ENCODE results near the gene NAALADL2.

The NAALADL2 gene

DNA sequence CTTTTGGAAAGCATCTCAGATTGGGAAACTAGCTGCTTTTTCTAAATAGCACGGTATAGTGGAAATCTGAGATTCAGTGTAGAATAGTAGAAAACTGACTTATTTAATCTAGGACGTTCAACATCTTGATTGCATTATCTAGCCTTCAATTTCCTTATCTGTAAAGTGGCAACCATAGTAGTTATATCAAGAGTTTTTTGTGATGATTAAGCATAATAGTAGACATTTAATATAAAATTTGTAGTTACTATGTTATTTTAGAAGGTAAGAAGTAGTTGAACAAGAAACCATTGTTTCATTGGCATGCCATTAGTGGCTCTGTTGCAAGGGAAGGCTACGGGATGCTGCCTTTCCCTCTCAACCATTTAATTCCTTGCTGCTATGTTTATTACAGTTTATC, 367.3 kb downstream of the NAALADL2 start:
- Mint-ChIP-seq H3K36me3 (ENCODE audit: low read depth) (no peaks in the 10 kb centered on the region), H3K4me3 (no peak overlapping the region), H3K9me3 (no peaks in the 10 kb centered on the region), H3K27me3 (ENCODE audit: low read depth) (peaks cover 3% of the 10 kb centered on the region), H3K27ac (no peak overlapping the region), H3K4me1 (no peaks in the 10 kb centered on the region)
- TF ChIP-seq, protein P1, sequence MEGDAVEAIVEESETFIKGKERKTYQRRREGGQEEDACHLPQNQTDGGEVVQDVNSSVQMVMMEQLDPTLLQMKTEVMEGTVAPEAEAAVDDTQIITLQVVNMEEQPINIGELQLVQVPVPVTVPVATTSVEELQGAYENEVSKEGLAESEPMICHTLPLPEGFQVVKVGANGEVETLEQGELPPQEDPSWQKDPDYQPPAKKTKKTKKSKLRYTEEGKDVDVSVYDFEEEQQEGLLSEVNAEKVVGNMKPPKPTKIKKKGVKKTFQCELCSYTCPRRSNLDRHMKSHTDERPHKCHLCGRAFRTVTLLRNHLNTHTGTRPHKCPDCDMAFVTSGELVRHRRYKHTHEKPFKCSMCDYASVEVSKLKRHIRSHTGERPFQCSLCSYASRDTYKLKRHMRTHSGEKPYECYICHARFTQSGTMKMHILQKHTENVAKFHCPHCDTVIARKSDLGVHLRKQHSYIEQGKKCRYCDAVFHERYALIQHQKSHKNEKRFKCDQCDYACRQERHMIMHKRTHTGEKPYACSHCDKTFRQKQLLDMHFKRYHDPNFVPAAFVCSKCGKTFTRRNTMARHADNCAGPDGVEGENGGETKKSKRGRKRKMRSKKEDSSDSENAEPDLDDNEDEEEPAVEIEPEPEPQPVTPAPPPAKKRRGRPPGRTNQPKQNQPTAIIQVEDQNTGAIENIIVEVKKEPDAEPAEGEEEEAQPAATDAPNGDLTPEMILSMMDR (IDR thresholded peaks at IDR 0.05; ENCODE audit: unreplicated experiment in 3 of 3): no peak

DNA sequence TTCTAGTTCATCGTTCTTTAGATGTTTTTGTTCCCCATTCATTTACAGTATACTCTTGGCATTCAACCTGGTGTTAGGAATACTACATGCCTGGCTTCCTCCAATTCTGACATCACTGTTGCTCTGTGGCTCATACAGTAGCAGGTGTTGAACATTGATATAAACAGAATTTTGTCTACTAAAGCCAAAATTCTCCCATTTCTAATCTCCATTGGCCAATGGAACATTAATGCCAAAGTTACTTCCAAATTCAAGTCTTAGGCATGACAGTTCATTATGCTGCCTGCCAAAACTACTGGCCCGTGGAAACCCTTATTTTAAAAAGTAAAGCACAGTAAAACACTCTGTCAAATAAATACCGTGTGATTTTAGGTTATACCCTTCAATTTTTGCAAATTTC, 368.0 kb downstream of the NAALADL2 start:
- Mint-ChIP-seq H3K4me1 (no peaks in the 10 kb centered on the region), H3K4me3 (no peak overlapping the region), H3K9me3 (no peaks in the 10 kb centered on the region), H3K36me3 (ENCODE audit: low read depth) (no peaks in the 10 kb centered on the region), H3K27me3 (ENCODE audit: low read depth) (peaks cover 3% of the 10 kb centered on the region), H3K27ac (no peak overlapping the region)
- TF ChIP-seq, protein P1 (IDR thresholded peaks at IDR 0.05; ENCODE audit: unreplicated experiment in 3 of 3): no peak

DNA sequence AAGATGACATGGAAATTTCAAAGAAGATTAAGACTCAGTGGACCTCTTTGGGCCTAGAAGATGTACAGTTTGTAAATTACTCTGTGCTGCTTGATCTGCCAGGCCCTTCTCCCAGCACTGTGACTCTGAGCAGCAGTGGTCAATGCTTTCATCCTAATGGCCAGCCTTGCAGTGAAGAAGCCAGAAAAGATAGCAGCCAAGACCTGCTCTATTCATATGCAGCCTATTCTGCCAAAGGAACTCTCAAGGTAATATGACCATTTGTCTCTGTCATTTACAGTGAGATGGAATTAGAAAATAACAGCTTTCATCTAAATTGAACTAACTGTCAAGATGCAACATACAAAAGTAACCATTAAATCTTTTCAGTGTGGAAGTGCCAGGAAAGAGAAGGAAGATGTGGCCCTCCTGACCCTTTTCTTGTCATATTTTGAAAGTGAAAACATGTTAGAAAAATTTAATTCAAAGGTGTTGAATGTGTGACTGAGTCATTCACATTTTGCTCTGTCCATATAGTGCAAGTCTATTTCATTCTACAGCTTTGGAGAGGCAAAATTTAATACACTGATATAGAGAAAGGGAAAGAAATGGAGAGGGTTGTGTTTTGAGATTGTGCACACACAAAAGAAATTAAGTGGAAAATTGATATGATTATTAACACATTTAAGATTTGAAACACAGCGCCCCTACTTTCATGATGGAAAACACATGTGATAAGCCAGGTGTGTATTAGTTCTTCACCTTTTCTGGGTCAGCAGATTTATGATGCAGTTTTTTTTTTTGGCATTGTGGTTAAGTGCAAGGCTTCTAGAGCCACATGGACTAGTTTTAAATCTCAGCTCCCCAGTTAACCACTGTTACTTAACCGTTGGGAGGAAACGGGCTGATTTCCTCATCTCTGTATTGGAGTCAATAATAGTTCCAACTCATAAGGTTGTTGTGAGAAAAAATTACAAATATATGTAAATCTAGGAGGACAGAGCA, 375.1 kb downstream of the NAALADL2 start:
- Mint-ChIP-seq H3K36me3 (ENCODE audit: low read depth) (no peaks in the 10 kb centered on the region), H3K4me1 (no peaks in the 10 kb centered on the region), H3K4me3 (no peak overlapping the region), H3K27me3 (ENCODE audit: low read depth) (no peaks in the 10 kb centered on the region), H3K9me3 (no peaks in the 10 kb centered on the region), H3K27ac (no peak overlapping the region)
- TF ChIP-seq, protein P1 (IDR thresholded peaks at IDR 0.05; ENCODE audit: unreplicated experiment in 3 of 3): no peak

DNA sequence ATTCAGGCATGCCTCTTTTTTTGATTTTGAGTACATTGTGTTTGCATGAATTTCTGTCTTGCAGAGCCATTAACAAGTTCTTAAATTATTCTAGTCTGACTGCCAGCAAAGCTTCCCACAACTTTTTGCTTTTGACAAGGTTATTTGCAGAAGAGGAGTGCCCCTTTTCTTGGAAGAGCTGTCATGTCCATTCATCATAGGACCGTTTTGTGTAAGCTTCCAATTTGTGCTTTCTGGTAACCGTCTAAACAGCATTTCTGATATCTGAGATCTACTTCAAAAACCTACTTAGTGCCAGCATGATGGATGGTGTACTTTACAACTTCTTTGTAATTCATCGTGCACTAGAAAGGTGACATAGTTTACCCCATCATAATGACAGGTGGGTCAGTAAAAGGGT, 379.7 kb downstream of the NAALADL2 start:
- Mint-ChIP-seq H3K4me1 (no peaks in the 10 kb centered on the region), H3K27ac (no peak overlapping the region), H3K27me3 (ENCODE audit: low read depth) (no peaks in the 10 kb centered on the region), H3K9me3 (no peaks in the 10 kb centered on the region), H3K36me3 (ENCODE audit: low read depth) (no peaks in the 10 kb centered on the region), H3K4me3 (no peak overlapping the region)
- TF ChIP-seq, protein P1 (IDR thresholded peaks at IDR 0.05; ENCODE audit: unreplicated experiment in 3 of 3): no peak

DNA sequence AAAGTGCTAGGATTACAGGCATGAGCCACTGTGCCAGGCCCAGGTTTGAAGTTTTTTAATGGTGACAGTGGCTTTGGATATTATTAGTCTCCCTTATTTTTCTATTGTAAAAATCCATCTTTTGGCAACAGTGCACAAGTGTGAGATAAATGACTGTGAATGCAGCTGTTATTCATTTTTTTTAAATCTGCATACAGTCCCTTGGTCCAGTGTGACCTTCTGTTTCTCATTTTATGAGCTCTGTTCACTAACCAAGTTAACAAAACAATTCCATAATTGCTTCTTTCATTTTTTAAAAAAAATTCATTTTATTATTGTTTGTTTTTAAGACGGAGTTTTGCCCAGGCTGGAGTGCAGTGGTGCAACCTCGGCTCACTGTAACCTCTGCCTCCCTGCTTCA, 381.8 kb downstream of the NAALADL2 start:
- H3K27ac Mint-ChIP-seq: no peak overlapping the region
- TF ChIP-seq, protein P1 (IDR thresholded peaks at IDR 0.05; ENCODE audit: unreplicated experiment in 3 of 3): no peak
- H3K9me3 Mint-ChIP-seq: no peaks in the 10 kb centered on the region
- H3K4me3 Mint-ChIP-seq: no peak overlapping the region
- no peaks in the 10 kb centered on the region for H3K27me3 Mint-ChIP-seq (ENCODE audit: low read depth)
- no peaks in the 10 kb centered on the region for H3K36me3 Mint-ChIP-seq (ENCODE audit: low read depth)
- H3K4me1 Mint-ChIP-seq: no peaks in the 10 kb centered on the region

DNA sequence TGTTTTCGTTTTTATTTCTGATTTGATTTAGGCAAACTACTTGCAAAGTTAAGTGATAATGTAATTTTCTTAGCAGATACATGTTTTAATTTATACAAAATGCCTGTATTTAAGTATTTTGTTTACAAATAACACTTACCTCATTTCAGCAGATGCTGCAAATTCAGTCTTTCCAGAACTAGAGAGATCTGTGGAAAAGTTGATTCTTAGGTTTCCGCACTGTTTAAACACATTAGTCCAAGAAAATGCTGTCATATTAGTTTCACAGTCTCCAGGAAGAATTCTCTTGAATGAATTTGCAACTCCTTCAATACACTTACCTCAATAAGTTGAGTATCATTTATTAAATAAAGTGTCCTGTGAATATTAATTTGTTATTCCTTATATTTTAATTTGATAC, 383.1 kb downstream of the NAALADL2 start:
- no peak overlapping the region for H3K4me3 Mint-ChIP-seq
- H3K27me3 Mint-ChIP-seq (ENCODE audit: low read depth): no peaks in the 10 kb centered on the region
- no peaks in the 10 kb centered on the region for H3K9me3 Mint-ChIP-seq
- TF ChIP-seq, protein P1 (IDR thresholded peaks at IDR 0.05; ENCODE audit: unreplicated experiment in 3 of 3): no peak
- H3K4me1 Mint-ChIP-seq: no peaks in the 10 kb centered on the region
- no peak overlapping the region for H3K27ac Mint-ChIP-seq
- H3K36me3 Mint-ChIP-seq (ENCODE audit: low read depth): no peaks in the 10 kb centered on the region
